GM18526 (cell line): ENCODE data around the gene NAPEPLD.

ENCODE experiments used
- POLR2A ChIP-seq: IDR thresholded peaks from 3 replicates; pipeline ENCODE4 v1.6.1; 2011; ENCODE audit not compliant: insufficient read length; ENCODE audit errors: extremely low read depth

NAPEPLD gene

GRCh38 chr7:103063895-103064294, 85.0 kb downstream of the NAPEPLD start:
- no peak for TF ChIP-seq POLR2A

- TF ChIP-seq POLR2A, result no peak
These were observed 89.4 kb downstream of the NAPEPLD start for GRCh38 chr7:103059471-103059870.

- no peak for TF ChIP-seq POLR2A
These were observed 90.8 kb downstream of the NAPEPLD start for GRCh38 chr7:103058122-103058521.

GRCh38 chr7:103051519-103051918, 97.4 kb downstream of the NAPEPLD start:
- TF ChIP-seq POLR2A, result no peak
